ENCODE measurements around the gene ITGA1.

The ITGA1 gene

DNA sequence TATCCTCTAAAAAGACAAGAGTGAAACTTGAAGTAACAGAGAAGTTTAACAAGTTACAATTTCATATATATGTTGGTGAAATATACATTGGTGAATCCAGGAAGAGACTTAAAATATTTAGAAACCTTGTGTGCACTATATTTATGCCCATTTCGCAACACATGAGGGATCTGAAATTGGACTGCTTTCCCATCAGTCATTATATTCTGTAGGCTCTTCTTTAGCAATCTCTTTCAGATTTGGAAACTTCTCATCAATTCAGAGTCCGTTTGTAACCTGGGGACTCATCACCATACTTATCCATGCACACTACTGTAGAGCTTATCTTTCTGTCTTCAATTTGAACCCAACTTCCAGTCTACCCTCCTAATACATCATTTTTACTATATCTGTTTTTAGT, 2.1 kb downstream of the ITGA1 start:
- Histone ChIP-seq H3K9ac (ENCODE audit: low read length) (no peak overlapping the region), H3K4me3 (ENCODE audit: low read length) (no peak overlapping the region), H3K4me1 (ENCODE audit: control insufficient read depth, low read depth, low read length) (peaks cover 9% of the 10 kb centered on the region), H3K27me3 (ENCODE audit: control insufficient read depth, insufficient read depth, low read length) (peaks cover 29% of the 10 kb centered on the region), H3K36me3 (ENCODE audit: control insufficient read depth, low read depth, low read length) (no peaks in the 10 kb centered on the region), H3K9me3 (ENCODE audit: control insufficient read depth, low read depth, low read length) (no peaks in the 10 kb centered on the region), H3K27ac (ENCODE audit: low read length) (no peak overlapping the region)

DNA sequence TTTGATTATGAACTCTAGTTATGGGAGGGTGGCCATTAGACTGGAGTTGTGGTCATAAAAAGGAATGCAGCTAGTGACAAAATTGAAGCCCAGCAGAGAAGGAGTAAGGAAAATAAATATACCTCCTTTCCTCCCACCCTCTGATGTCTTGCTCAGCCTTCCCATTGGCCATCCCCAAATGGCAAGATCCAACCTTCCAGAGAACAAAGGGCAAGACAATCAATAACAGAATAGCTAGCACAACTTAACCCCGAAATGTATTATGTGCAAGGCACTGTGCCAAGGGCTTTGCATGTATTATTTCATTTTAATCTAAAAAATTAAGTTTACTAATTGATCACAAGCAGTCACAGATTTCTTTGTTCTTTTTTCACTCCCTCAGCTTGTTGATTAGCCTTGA, 3.6 kb downstream of the ITGA1 start:
- Histone ChIP-seq H3K4me1 (ENCODE audit: control insufficient read depth, low read depth, low read length) (peaks cover 9% of the 10 kb centered on the region), H3K27me3 (ENCODE audit: control insufficient read depth, insufficient read depth, low read length) (peaks cover 29% of the 10 kb centered on the region), H3K27ac (ENCODE audit: low read length) (no peak overlapping the region), H3K36me3 (ENCODE audit: control insufficient read depth, low read depth, low read length) (no peaks in the 10 kb centered on the region), H3K4me3 (ENCODE audit: low read length) (no peak overlapping the region), H3K9me3 (ENCODE audit: control insufficient read depth, low read depth, low read length) (no peaks in the 10 kb centered on the region), H3K9ac (ENCODE audit: low read length) (no peak overlapping the region)

DNA sequence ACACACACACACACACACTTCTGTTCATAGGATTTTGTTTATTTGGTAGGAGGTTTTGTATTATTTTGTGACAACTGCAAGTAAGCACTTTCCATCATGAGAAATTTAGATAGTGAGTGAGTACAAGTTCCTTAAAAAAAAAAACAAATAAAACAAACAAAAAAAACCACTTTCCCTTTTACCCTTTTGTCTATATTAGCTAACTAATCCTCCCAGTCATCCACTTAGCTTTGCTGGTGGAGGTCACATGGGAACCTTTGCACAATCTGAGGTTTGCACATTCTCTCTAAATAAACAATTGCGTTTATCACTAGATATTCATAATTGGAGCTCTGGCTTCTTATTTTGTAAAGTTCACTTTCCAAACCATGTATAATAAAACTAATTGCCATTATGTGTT, 6.8 kb downstream of the ITGA1 start:
- H3K4me1 ChIP-seq (ENCODE audit: control insufficient read depth, low read depth, low read length): peaks cover 7% of the 10 kb centered on the region
- no peak overlapping the region for H3K4me3 ChIP-seq (ENCODE audit: low read length)
- no peaks in the 10 kb centered on the region for H3K36me3 ChIP-seq (ENCODE audit: control insufficient read depth, low read depth, low read length)
- H3K9ac ChIP-seq (ENCODE audit: low read length): no peak overlapping the region
- peaks cover 7% of the 10 kb centered on the region for H3K27me3 ChIP-seq (ENCODE audit: control insufficient read depth, insufficient read depth, low read length)
- no peaks in the 10 kb centered on the region for H3K9me3 ChIP-seq (ENCODE audit: control insufficient read depth, low read depth, low read length)
- no peak overlapping the region for H3K27ac ChIP-seq (ENCODE audit: low read length)

DNA sequence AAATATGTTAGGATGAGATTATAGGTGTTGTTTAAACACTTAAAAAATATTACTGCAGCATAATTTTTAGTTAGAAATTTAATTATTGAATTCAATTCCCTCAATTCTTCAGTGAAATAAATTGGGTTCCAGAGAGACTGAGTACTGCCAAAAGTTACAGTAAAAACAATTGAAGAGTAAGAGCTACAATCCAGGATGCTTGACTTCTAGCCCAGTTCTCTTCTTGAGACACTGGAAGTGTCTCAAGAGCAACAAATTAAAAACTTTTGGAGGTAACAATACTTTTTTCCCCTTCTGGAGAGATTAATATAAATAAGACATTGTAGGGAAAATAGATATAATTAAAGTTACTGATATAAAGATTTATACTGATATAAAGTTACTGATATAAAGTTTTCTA, 8.3 kb downstream of the ITGA1 start:
- Histone ChIP-seq H3K4me3 (ENCODE audit: low read length) (no peak overlapping the region), H3K4me1 (ENCODE audit: control insufficient read depth, low read depth, low read length) (peaks cover 7% of the 10 kb centered on the region), H3K9me3 (ENCODE audit: control insufficient read depth, low read depth, low read length) (no peaks in the 10 kb centered on the region), H3K27me3 (ENCODE audit: control insufficient read depth, insufficient read depth, low read length) (no peaks in the 10 kb centered on the region), H3K9ac (ENCODE audit: low read length) (no peak overlapping the region), H3K36me3 (ENCODE audit: control insufficient read depth, low read depth, low read length) (no peaks in the 10 kb centered on the region), H3K27ac (ENCODE audit: low read length) (no peak overlapping the region)

GRCh38 chr5:52796516-52797103, 8.9 kb downstream of the ITGA1 start:
- no peak overlapping the region for H3K27ac ChIP-seq (ENCODE audit: low read length)
- H3K4me3 ChIP-seq (ENCODE audit: low read length): no peak overlapping the region
- H3K4me1 ChIP-seq (ENCODE audit: control insufficient read depth, low read depth, low read length): peaks cover 10% of the 10 kb centered on the region
- no peaks in the 10 kb centered on the region for H3K27me3 ChIP-seq (ENCODE audit: control insufficient read depth, insufficient read depth, low read length)
- H3K36me3 ChIP-seq (ENCODE audit: control insufficient read depth, low read depth, low read length): no peaks in the 10 kb centered on the region
- H3K9ac ChIP-seq (ENCODE audit: low read length): no peak overlapping the region
- H3K9me3 ChIP-seq (ENCODE audit: control insufficient read depth, low read depth, low read length): no peaks in the 10 kb centered on the region

DNA sequence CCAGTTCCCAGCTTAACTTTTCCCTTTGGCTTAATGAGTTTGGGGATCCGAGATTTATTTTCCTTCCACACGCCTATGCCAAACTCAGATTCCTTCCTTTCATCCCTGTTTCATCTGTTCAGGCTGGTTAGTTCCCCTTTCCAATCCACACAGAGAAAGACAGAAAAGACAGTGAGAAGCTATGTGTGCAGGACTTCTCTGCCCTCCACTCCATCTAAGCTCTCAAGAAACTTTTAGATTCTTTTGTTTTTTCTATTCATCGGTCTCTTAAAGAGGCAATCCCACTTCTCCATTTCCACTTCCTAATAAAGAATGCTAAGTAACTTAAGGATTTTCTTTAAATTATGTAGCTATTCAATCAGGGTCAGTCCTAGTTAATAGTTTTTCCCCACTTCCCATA, 11.2 kb downstream of the ITGA1 start:
- H3K9me3 ChIP-seq (ENCODE audit: control insufficient read depth, low read depth, low read length): no peaks in the 10 kb centered on the region
- H3K27ac ChIP-seq (ENCODE audit: low read length): no peak overlapping the region
- H3K36me3 ChIP-seq (ENCODE audit: control insufficient read depth, low read depth, low read length): no peaks in the 10 kb centered on the region
- peaks cover 21% of the 10 kb centered on the region for H3K4me1 ChIP-seq (ENCODE audit: control insufficient read depth, low read depth, low read length)
- H3K9ac ChIP-seq (ENCODE audit: low read length): peak overlapping the region; percentile 71
- H3K27me3 ChIP-seq (ENCODE audit: control insufficient read depth, insufficient read depth, low read length): no peaks in the 10 kb centered on the region
- peak overlapping the region; percentile 98 for H3K4me3 ChIP-seq (ENCODE audit: low read length)

DNA sequence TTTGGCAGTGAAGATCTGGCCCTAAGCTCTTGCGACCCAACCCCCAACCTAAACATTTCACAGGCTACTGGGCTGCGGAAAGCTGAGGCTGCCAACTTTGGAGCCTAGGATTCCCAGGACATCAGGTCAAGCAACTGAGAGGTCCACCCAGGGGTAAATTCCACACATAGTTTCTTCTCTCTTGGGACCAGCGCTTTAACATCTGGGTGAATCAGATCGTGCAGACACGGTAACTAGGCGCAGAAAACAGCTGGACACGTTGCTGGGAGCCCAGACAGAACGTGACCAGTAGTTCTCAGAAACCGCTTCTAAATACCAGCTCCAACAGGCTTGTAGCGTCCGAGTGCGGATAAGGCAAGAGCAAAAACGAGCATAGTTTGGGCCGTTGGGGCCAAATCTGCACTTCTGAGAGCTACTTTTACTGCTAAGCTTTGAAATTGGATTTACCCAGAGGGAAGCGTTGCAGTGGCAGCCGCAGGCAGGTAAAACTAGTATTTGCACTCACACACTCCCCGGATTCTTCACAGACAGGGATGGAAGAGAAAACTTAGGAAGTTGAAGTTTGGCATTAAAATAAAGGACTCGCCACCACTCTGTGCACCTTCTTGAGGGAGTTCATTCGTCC, 11.8 kb downstream of the ITGA1 start:
- H3K9ac ChIP-seq (ENCODE audit: low read length): peak overlapping the region; percentile 71
- H3K36me3 ChIP-seq (ENCODE audit: control insufficient read depth, low read depth, low read length): no peaks in the 10 kb centered on the region
- H3K27me3 ChIP-seq (ENCODE audit: control insufficient read depth, insufficient read depth, low read length): no peaks in the 10 kb centered on the region
- no peaks in the 10 kb centered on the region for H3K9me3 ChIP-seq (ENCODE audit: control insufficient read depth, low read depth, low read length)
- H3K4me3 ChIP-seq (ENCODE audit: low read length): peak overlapping the region; percentile 98
- peaks cover 21% of the 10 kb centered on the region for H3K4me1 ChIP-seq (ENCODE audit: control insufficient read depth, low read depth, low read length)
- peak overlapping the region; percentile 64 for H3K27ac ChIP-seq (ENCODE audit: low read length)

GRCh38 chr5:52799983-52800393, 12.3 kb downstream of the ITGA1 start:
- H3K4me1 ChIP-seq (ENCODE audit: control insufficient read depth, low read depth, low read length): peaks cover 21% of the 10 kb centered on the region
- H3K36me3 ChIP-seq (ENCODE audit: control insufficient read depth, low read depth, low read length): no peaks in the 10 kb centered on the region
- H3K27me3 ChIP-seq (ENCODE audit: control insufficient read depth, insufficient read depth, low read length): no peaks in the 10 kb centered on the region
- H3K9me3 ChIP-seq (ENCODE audit: control insufficient read depth, low read depth, low read length): no peaks in the 10 kb centered on the region
- H3K27ac ChIP-seq (ENCODE audit: low read length): peak overlapping the region; percentile 64
- H3K9ac ChIP-seq (ENCODE audit: low read length): peak overlapping the region; percentile 71
- H3K4me3 ChIP-seq (ENCODE audit: low read length): peak overlapping the region; percentile 98

DNA sequence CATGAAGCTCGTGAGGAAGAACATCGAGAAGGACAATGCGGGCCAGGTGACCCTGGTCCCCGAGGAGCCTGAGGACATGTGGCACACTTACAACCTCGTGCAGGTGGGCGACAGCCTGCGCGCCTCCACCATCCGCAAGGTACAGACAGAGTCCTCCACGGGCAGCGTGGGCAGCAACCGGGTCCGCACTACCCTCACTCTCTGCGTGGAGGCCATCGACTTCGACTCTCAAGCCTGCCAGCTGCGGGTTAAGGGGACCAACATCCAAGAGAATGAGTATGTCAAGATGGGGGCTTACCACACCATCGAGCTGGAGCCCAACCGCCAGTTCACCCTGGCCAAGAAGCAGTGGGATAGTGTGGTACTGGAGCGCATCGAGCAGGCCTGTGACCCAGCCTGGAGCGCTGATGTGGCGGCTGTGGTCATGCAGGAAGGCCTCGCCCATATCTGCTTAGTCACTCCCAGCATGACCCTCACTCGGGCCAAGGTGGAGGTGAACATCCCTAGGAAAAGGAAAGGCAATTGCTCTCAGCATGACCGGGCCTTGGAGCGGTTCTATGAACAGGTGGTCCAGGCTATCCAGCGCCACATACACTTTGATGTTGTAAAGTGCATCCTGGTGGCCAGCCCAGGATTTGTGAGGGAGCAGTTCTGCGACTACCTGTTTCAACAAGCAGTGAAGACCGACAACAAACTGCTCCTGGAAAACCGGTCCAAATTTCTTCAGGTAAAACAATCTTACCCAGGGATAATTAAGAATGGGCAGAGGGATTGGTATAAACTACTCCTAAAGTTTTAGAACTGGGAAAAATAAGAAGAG, 12.9 kb downstream of the ITGA1 start:
- Histone ChIP-seq H3K4me3 (ENCODE audit: low read length) (peak overlapping the region; percentile 98), H3K9ac (ENCODE audit: low read length) (peak overlapping the region; percentile 71), H3K27me3 (ENCODE audit: control insufficient read depth, insufficient read depth, low read length) (no peaks in the 10 kb centered on the region), H3K36me3 (ENCODE audit: control insufficient read depth, low read depth, low read length) (no peaks in the 10 kb centered on the region), H3K27ac (ENCODE audit: low read length) (peak overlapping the region; percentile 64), H3K4me1 (ENCODE audit: control insufficient read depth, low read depth, low read length) (peaks cover 21% of the 10 kb centered on the region), H3K9me3 (ENCODE audit: control insufficient read depth, low read depth, low read length) (no peaks in the 10 kb centered on the region)

GRCh38 chr5:52801329-52801728, 13.6 kb downstream of the ITGA1 start:
- peaks cover 21% of the 10 kb centered on the region for H3K4me1 ChIP-seq (ENCODE audit: control insufficient read depth, low read depth, low read length)
- H3K27me3 ChIP-seq (ENCODE audit: control insufficient read depth, insufficient read depth, low read length): no peaks in the 10 kb centered on the region
- H3K9me3 ChIP-seq (ENCODE audit: control insufficient read depth, low read depth, low read length): no peaks in the 10 kb centered on the region
- H3K36me3 ChIP-seq (ENCODE audit: control insufficient read depth, low read depth, low read length): no peaks in the 10 kb centered on the region
- peak overlapping the region; percentile 0 for H3K27ac ChIP-seq (ENCODE audit: low read length)
- peak overlapping the region; percentile 98 for H3K4me3 ChIP-seq (ENCODE audit: low read length)
- H3K9ac ChIP-seq (ENCODE audit: low read length): peak overlapping the region; percentile 71

GRCh38 chr5:52802272-52802973, 14.7 kb downstream of the ITGA1 start:
- H3K9me3 ChIP-seq (ENCODE audit: control insufficient read depth, low read depth, low read length): no peaks in the 10 kb centered on the region
- peaks cover 21% of the 10 kb centered on the region for H3K4me1 ChIP-seq (ENCODE audit: control insufficient read depth, low read depth, low read length)
- H3K4me3 ChIP-seq (ENCODE audit: low read length): peak overlapping the region; percentile 98
- peak overlapping the region; percentile 1 for H3K9ac ChIP-seq (ENCODE audit: low read length)
- no peak overlapping the region for H3K27ac ChIP-seq (ENCODE audit: low read length)
- no peaks in the 10 kb centered on the region for H3K27me3 ChIP-seq (ENCODE audit: control insufficient read depth, insufficient read depth, low read length)
- no peaks in the 10 kb centered on the region for H3K36me3 ChIP-seq (ENCODE audit: control insufficient read depth, low read depth, low read length)
